ENCODE results near the gene ALOX12. TPM values are rescaled to one million over a fixed set of nuclear protein-coding genes. Genes with fewer than 3 reads are reported as not detected.

The ALOX12 gene
- total and polyA plus RNA-seq, 8 donors: 0.92 to 3.4 TPM; not detected in 6

- Histone ChIP-seq H3K27me3 (peaks cover 3 to 24% (median 10%) of the 10 kb centered on the region in 3 donors), H3K4me1 (peaks cover 24 to 38% (median 36%) of the 10 kb centered on the region in 4 donors), H3K9me3 (no peaks in the 10 kb centered on the region), H3K36me3 (no peaks in the 10 kb centered on the region), H3K4me3 (no peak overlapping the region), H3K27ac (peak overlapping the region in 1 of 5 donors; percentile 5)
- intact Hi-C loops (cut with DNase I; ENCODE audit: low total_unique reads): no loop called here
- TF ChIP-seq CTCF (IDR thresholded peaks at IDR 0.05): no peak
- no peak for TF ChIP-seq POLR2A (IDR thresholded peaks at IDR 0.05)
- no peak for TF ChIP-seq POLR2AphosphoS5 (IDR thresholded peaks at IDR 0.05)
- no peak for TF ChIP-seq EP300 (IDR thresholded peaks at IDR 0.05)
- WGBS, 5 donors: 55 to 89% (median 81%) methylated on average over 1 of the region's 1 CpG
- DNase-seq: no peak
Observed at GRCh38 chr17:7025245-7025644, 29.4 kb downstream of the ALOX12 start.

GRCh38 chr17:7026471-7027115 is 30.7 kb downstream of the ALOX12 start:
- Histone ChIP-seq H3K4me1 (peaks cover 20 to 31% (median 28%) of the 10 kb centered on the region in 4 donors), H3K27me3 (peaks cover 3 to 24% (median 10%) of the 10 kb centered on the region in 3 donors), H3K36me3 (no peaks in the 10 kb centered on the region), H3K4me3 (no peak overlapping the region), H3K9me3 (no peaks in the 10 kb centered on the region), H3K27ac (no peak overlapping the region)
- 88 to 97% (median 90%) methylated on average over 25 to 29 of the region's 29 CpGs for WGBS, 5 donors
- no peak for DNase-seq
- intact Hi-C loops (cut with DNase I; ENCODE audit: low total_unique reads): no loop called here
- TF ChIP-seq POLR2AphosphoS5 (IDR thresholded peaks at IDR 0.05): no peak
- no peak for TF ChIP-seq POLR2A (IDR thresholded peaks at IDR 0.05)
- no peak for TF ChIP-seq CTCF (IDR thresholded peaks at IDR 0.05)
- no peak for TF ChIP-seq EP300 (IDR thresholded peaks at IDR 0.05)

DNA sequence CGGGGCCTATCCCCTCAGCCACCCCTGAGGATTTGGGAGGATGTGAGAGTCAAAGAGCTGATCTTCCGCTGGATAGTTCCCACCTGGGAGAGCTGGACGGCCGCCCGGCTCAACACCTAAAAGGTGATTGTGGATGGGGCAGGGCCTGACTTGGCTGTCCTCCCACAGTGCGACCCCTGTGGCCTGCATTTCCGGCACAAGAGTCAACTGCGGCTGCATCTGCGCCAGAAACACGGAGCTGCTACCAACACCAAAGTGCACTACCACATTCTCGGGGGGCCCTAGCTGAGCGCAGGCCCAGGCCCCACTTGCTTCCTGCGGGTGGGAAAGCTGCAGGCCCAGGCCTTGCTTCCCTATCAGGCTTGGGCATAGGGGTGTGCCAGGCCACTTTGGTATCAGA is 31.5 kb downstream of the ALOX12 start:
- Histone ChIP-seq H3K36me3 (no peaks in the 10 kb centered on the region), H3K27ac (peak overlapping the region in 1 of 5 donors; percentile 12), H3K4me1 (peaks cover 13 to 23% (median 21%) of the 10 kb centered on the region in 4 donors), H3K9me3 (no peaks in the 10 kb centered on the region), H3K4me3 (no peak overlapping the region), H3K27me3 (peaks cover 3 to 17% (median 9%) of the 10 kb centered on the region in 3 donors)
- intact Hi-C loops (cut with DNase I; ENCODE audit: low total_unique reads): no loop called here
- DNase-seq: no peak
- TF ChIP-seq POLR2A (IDR thresholded peaks at IDR 0.05) (no peak), POLR2AphosphoS5 (IDR thresholded peaks at IDR 0.05) (no peak), EP300 (IDR thresholded peaks at IDR 0.05) (no peak), CTCF (IDR thresholded peaks at IDR 0.05) (no peak)
- 49 to 70% (median 52%) methylated on average over 6 to 13 of the region's 13 CpGs for WGBS, 5 donors

DNA sequence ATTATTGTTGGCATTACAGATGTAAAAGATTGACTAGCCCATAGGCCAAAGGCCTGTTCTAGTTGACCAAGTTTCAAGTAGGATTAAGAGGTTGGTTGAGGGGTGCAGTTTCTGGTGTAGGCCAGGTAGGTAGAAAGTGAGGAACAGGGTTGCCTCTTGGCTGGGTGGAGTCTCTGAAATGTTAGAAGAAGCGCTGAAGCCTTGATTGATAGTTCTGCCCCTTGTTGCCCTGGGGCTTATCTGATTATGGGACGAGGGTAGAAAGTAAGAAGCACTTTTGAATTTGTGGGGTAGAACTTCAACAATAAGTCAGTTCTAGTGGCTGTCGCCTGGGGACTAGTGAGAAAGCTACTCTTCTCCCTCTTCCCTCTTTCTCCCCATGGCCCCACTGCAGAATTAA is 33.2 kb downstream of the ALOX12 start:
- no peak for TF ChIP-seq POLR2AphosphoS5 (IDR thresholded peaks at IDR 0.05)
- no peak for TF ChIP-seq CTCF (IDR thresholded peaks at IDR 0.05)
- no peak for TF ChIP-seq EP300 (IDR thresholded peaks at IDR 0.05)
- no peak for TF ChIP-seq POLR2A (IDR thresholded peaks at IDR 0.05)
- 77 to 85% (median 80%) methylated on average over 3 of the region's 3 CpGs for WGBS, 5 donors
- Histone ChIP-seq H3K4me3 (no peak overlapping the region), H3K36me3 (no peaks in the 10 kb centered on the region), H3K27me3 (no peaks in the 10 kb centered on the region), H3K4me1 (peaks cover 0 to 6% (median 3%) of the 10 kb centered on the region in 4 donors), H3K9me3 (no peaks in the 10 kb centered on the region), H3K27ac (peak overlapping the region in 3 of 5 donors; percentile 13 to 57 (median 51))
- no peak for DNase-seq
- intact Hi-C loops (cut with DNase I; ENCODE audit: low total_unique reads): no loop called here

Data from stomach (tissue), 9 donors.